Adrenal gland (tissue), 12 donors: ENCODE data around the gene GPC6. TPM values are rescaled to one million over a fixed set of nuclear protein-coding genes. Genes with fewer than 3 reads are reported as not detected.
"Not testable (repeated sequence)": the region's sequence is repeated elsewhere in the genome, so short reads cannot be mapped to it uniquely, and the experiment has no call there.

Experiments
- DNase-seq, 7 donors: peaks; one replicate each; pipeline ENCODE4 v3.0.0-alpha.2; 2019 to 2020
- H3K27ac ChIP-seq, 5 donors: fragments of 200-600 bp; sonication (generic) in 4 of 5; 1 replicate in 3 of 5; 2 replicates in 2 of 5; pipeline versions ENCODE4 v1.5.1 to v1.8.0; 2016 to 2020; ENCODE audit warnings: mild to moderate bottlenecking in 1 of 5
- H3K27me3 ChIP-seq: fragments of 200-600 bp; 2 replicates; pipeline ENCODE4 v1.8.0; 2021
- H3K36me3 ChIP-seq, 2 donors: fragments of 200-600 bp; replicated peaks in 1 of 2; 1 replicate in 1 of 2; 2 replicates in 1 of 2; pipeline versions ENCODE4 v1.5.1 to v1.8.0; 2018 to 2022
- H3K4me1 ChIP-seq, 2 donors: fragments of 200-600 bp; replicated peaks in 1 of 2; 1 replicate in 1 of 2; 2 replicates in 1 of 2; pipeline versions ENCODE4 v1.5.1 to v1.8.0; 2018 to 2021
- H3K4me3 ChIP-seq, 4 donors: fragments of 200-600 bp; sonication (generic) in 3 of 4; one replicate each; pipeline ENCODE4 v1.5.1; 2016 to 2018
- H3K9me3 ChIP-seq, 3 donors: fragments of 200-600 bp; sonication (generic) in 1 of 3; replicated peaks in 1 of 3; 1 replicate in 2 of 3; 2 replicates in 1 of 3; pipeline versions ENCODE4 v1.5.1 to v1.8.0; 2016 to 2021
- CTCF ChIP-seq, 6 experiments: fragments of 450-650 bp in 4 of 6; fragments of 200-600 bp in 2 of 6; sonication (generic) in 1 of 6; IDR thresholded peaks; 1 replicate in 5 of 6; 2 replicates in 1 of 6; pipeline versions ENCODE4 v1.5.1 to v1.8.0; 2016 to 2021; ENCODE audit warnings: antibody characterized with exemption in 6 of 6, mild to moderate bottlenecking in 2 of 6, moderate library complexity in 1 of 6
- POLR2A ChIP-seq, 2 donors: fragments of 450-650 bp; IDR thresholded peaks; one replicate each; pipeline ENCODE4 v1.6.1; 2017; ENCODE audit warnings: antibody characterized with exemption in 2 of 2, mild to moderate bottlenecking in 2 of 2, moderate library complexity in 1 of 2
- WGBS, 4 donors: extraction: QIAGEN DNeasy Blood & Tissue Kit in 2 of 4; methylation state at CpG; one replicate each; pipeline versions ENCODE4 v1.1.5 to v1.1.7; 2013 to 2017; 5-methylcytosine and 5-hydroxymethylcytosine counted together
- intact Hi-C, 2 donors: fragments of 100-400 bp; cut with DNase I; formaldehyde crosslinking; loops; one replicate each; pipeline versions ENCODE4 v1.14.1 to v1.15.0; 2022 to 2023
- polyA plus RNA-seq, 3 donors: library from polyadenylated mRNA; stranded (reverse); fragments of 200-250 nt in 2 of 3; fragments of 350-450 nt in 1 of 3; fragmentation: Illumina TruSeq in 1 of 3; extraction: RNeasy Lipid Tissue Mini Kit (QIAGEN cat#74804) in 1 of 3; gene quantifications; one replicate each; pipeline ENCODE4 v1.2.3, GENCODE V29; 2013 to 2014
- total RNA-seq, 9 donors: library from RNA; depleted of rRNA in 4 of 9; stranded (reverse); fragments of >200 nt in 4 of 9; fragments of 120-200 nt in 1 of 9; fragmentation: NEBNext Ultra II Directional in 1 of 9; extraction: Animal tissue kit (Norgen Biotek cat#: 25700) in 1 of 9; gene quantifications; one replicate each; pipeline versions ENCODE4 v1.1.0 to v1.2.4, GENCODE V29; 2013 to 2023
- donor health status: healthy with polysubstance abuse.
- donor health status: Bipolar disorder and iron deficiency.
- donor health status: DM: yes; HTN: yes; CAD: no.
- donor health status: DM: no; HTN: no; CAD: no.
- donor health status: DM: no; HTN: no; CAD: no.
- donor health status: DM: yes; HTN: yes; CAD: no.

Gene GPC6
- total and polyA plus RNA-seq, 12 donors = 0.37 to 62.3 (median 2.5) TPM

- 53 to 81% (median 70%) methylated on average over 2 of the region's 2 CpGs for WGBS, 4 donors
- Histone ChIP-seq H3K27me3 (no peaks in the 10 kb centered on the region), H3K4me3 (no peak overlapping the region), H3K27ac (no peak overlapping the region), H3K9me3 (no peaks in the 10 kb centered on the region), H3K4me1 (no peaks in the 10 kb centered on the region), H3K36me3 (no peaks in the 10 kb centered on the region)
- DNase-seq = no peak
- intact Hi-C loops = no loop called here
- TF ChIP-seq CTCF (IDR thresholded peaks at IDR 0.05) = no peak
- TF ChIP-seq POLR2A (IDR thresholded peaks at IDR 0.05) = no peak
Measured at GRCh38 chr13:93446238-93446637, 219.6 kb downstream of the GPC6 start.

GRCh38 chr13:93450191-93450621 is 223.6 kb downstream of the GPC6 start:
- Histone ChIP-seq H3K27ac (no peak overlapping the region), H3K4me1 (no peaks in the 10 kb centered on the region), H3K27me3 (no peaks in the 10 kb centered on the region), H3K4me3 (no peak overlapping the region), H3K36me3 (no peaks in the 10 kb centered on the region), H3K9me3 (no peaks in the 10 kb centered on the region)
- intact Hi-C loops = no loop called here
- TF ChIP-seq POLR2A (IDR thresholded peaks at IDR 0.05) = no peak
- no peak for TF ChIP-seq CTCF (IDR thresholded peaks at IDR 0.05)
- no peak for DNase-seq

DNA sequence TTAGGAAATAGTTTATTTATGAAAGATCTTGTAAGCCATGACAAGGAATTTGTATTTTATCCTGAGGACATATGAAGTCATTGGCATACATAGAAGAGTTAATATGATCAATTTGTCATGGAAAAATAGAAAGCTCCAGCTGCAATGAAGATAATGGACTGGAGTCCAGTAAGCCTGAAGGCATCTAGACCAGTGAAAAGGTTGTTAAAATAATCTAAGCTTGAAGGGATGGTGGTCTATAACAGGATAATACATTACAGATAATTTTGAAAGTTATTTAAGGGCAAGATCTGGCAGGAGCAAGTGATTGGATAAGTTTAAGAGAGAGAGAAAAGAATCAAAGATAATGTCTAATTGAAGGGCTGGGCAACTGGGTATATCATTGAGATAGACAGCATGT is 224.2 kb downstream of the GPC6 start:
- no peaks in the 10 kb centered on the region for H3K36me3 ChIP-seq
- no peaks in the 10 kb centered on the region for H3K9me3 ChIP-seq
- no peaks in the 10 kb centered on the region for H3K4me1 ChIP-seq
- H3K4me3 ChIP-seq = no peak overlapping the region
- no peak for DNase-seq
- no peaks in the 10 kb centered on the region for H3K27me3 ChIP-seq
- no peak overlapping the region for H3K27ac ChIP-seq
- intact Hi-C loops = no loop called here
- TF ChIP-seq CTCF (IDR thresholded peaks at IDR 0.05) (no peak), POLR2A (IDR thresholded peaks at IDR 0.05) (no peak)

GRCh38 chr13:93454676-93455235 is 228.1 kb downstream of the GPC6 start:
- H3K27ac ChIP-seq, H3K27me3 ChIP-seq, H3K9me3 ChIP-seq, H3K36me3 ChIP-seq, H3K4me3 ChIP-seq, DNase-seq, intact Hi-C loops, H3K4me1 ChIP-seq: not testable (repeated sequence)
- WGBS, 4 donors = 57 to 90% (median 76%) methylated on average over 16 to 36 of the region's 36 CpGs

- no peaks in the 10 kb centered on the region for H3K36me3 ChIP-seq
- no peaks in the 10 kb centered on the region for H3K27me3 ChIP-seq
- no peaks in the 10 kb centered on the region for H3K9me3 ChIP-seq
- WGBS, 4 donors = 71 to 83% (median 77%) methylated on average over 4 of the region's 4 CpGs
- no peak overlapping the region for H3K27ac ChIP-seq
- TF ChIP-seq CTCF (IDR thresholded peaks at IDR 0.05) (no peak), POLR2A (IDR thresholded peaks at IDR 0.05) (no peak)
- peaks cover 0 to 4% of the 10 kb centered on the region in 2 donors for H3K4me1 ChIP-seq
- no peak for DNase-seq
- H3K4me3 ChIP-seq = no peak overlapping the region
- intact Hi-C loops = no loop called here
Measured at GRCh38 chr13:93455861-93456260, 229.3 kb downstream of the GPC6 start.
